HepG2 (cell line): ENCODE results near the gene METTL25. TPM values are rescaled to one million over a fixed set of nuclear protein-coding genes. Genes with fewer than 3 reads are reported as not detected.

Experiments used
- ATRX ChIP-seq: sonication (generic); formaldehyde crosslinking; IDR thresholded peaks from 2 replicates; pipeline ENCODE4 v1.4.0; 2020; ENCODE audit warnings: missing genetic modification reagents, borderline replicate concordance
- FOXK2 ChIP-seq: fragments of 450-650 bp; IDR thresholded peaks from 2 replicates; pipeline ENCODE4 v1.6.1; 2016
- JDP2 ChIP-seq: sonication (generic); formaldehyde crosslinking; IDR thresholded peaks from 2 replicates; pipeline ENCODE4 v1.8.1; 2022; ENCODE audit warnings: missing genetic modification reagents, borderline replicate concordance
- MEIS1 ChIP-seq: sonication (generic); formaldehyde crosslinking; IDR thresholded peaks from 2 replicates; pipeline ENCODE4 v1.9.0; 2021; ENCODE audit warnings: mild to moderate bottlenecking, missing genetic modification reagents, moderate library complexity, borderline replicate concordance
- NFIC ChIP-seq: IDR thresholded peaks from 2 replicates; pipeline ENCODE4 v1.6.1; 2012; ENCODE audit warnings: mild to moderate bottlenecking, low read length, inconsistent platforms
- NFKB2 ChIP-seq: sonication (generic); formaldehyde crosslinking; IDR thresholded peaks from 2 replicates; pipeline ENCODE4 v1.4.0; 2020; ENCODE audit warnings: missing genetic modification reagents, borderline replicate concordance
- PHF8 ChIP-seq: sonication (generic); formaldehyde crosslinking; IDR thresholded peaks from 2 replicates; pipeline ENCODE4 v1.5.0; 2020; ENCODE audit warnings: missing genetic modification reagents
- SP2 ChIP-seq: sonication (generic); formaldehyde crosslinking; IDR thresholded peaks from 2 replicates; pipeline ENCODE4 v1.5.1; 2020; ENCODE audit warnings: mild to moderate bottlenecking, missing genetic modification reagents
- ZBTB42 ChIP-seq: sonication (generic); formaldehyde crosslinking; IDR thresholded peaks from 2 replicates; pipeline ENCODE4 v1.5.0; 2020; ENCODE audit warnings: mild to moderate bottlenecking, missing genetic modification reagents
- ZFP90 ChIP-seq: sonication (generic); formaldehyde crosslinking; IDR thresholded peaks from 2 replicates; pipeline ENCODE4 v1.8.0; 2022; ENCODE audit warnings: missing genetic modification reagents, mild to moderate bottlenecking, inconsistent platforms, borderline replicate concordance
- ZNF234 ChIP-seq: sonication (generic); formaldehyde crosslinking; conservative IDR thresholded peaks from 2 replicates; pipeline ENCODE4 v1.5.1; 2020; ENCODE audit warnings: mild to moderate bottlenecking, missing genetic modification reagents
- ZNF335 ChIP-seq: sonication (generic); formaldehyde crosslinking; IDR thresholded peaks from 2 replicates; pipeline ENCODE4 v1.4.0; 2020; ENCODE audit warnings: missing genetic modification reagents
- ZNF431 ChIP-seq: sonication (generic); formaldehyde crosslinking; IDR thresholded peaks from 2 replicates; pipeline ENCODE4 v1.9.0; 2022; ENCODE audit warnings: missing genetic modification reagents, low read depth, mild to moderate bottlenecking, borderline replicate concordance
- polyA plus RNA-seq, 8 experiments: library from polyadenylated mRNA; depleted of rRNA in 3 of 8; stranded (reverse) in 7 of 8; unstranded in 1 of 8; fragments of >200 nt; fragmentation: Illumina TruSeq in 4 of 8; extraction: Trizol in 4 of 8; gene quantifications; 2 replicates each; pipeline versions ENCODE4 v1.2.1 to v1.2.3, GENCODE V29; 2011 to 2016; ENCODE audit warnings: low read depth in 4 of 8, missing spikeins in 1 of 8, mixed read lengths in 1 of 8; ENCODE audit not compliant: insufficient read depth in 1 of 8
- total RNA-seq, 5 experiments: library from RNA; depleted of rRNA; stranded (reverse); fragments of >200 nt; fragmentation: Illumina TruSeq; extraction: Trizol; gene quantifications; 2 replicates each; pipeline ENCODE4 v1.2.3, GENCODE V29; 2016; ENCODE audit warnings: low read depth in 1 of 5
- TF ChIP-seq, protein P1 (sequence below): conservative IDR thresholded peaks from 2 replicates; pipeline ENCODE4 v1.6.1; 2018; ENCODE audit warnings: missing genetic modification reagents
- TF ChIP-seq, protein P2 (sequence below): sonication (generic); formaldehyde crosslinking; IDR thresholded peaks from 2 replicates; pipeline ENCODE4 v1.4.0; 2020; ENCODE audit warnings: mild to moderate bottlenecking, missing genetic modification reagents
- TF ChIP-seq, protein P3 (sequence below): sonication (generic); formaldehyde crosslinking; IDR thresholded peaks from 2 replicates; pipeline ENCODE4 v1.4.0; 2020; ENCODE audit warnings: missing genetic modification reagents
- TF ChIP-seq, protein P4 (sequence below): sonication (generic); formaldehyde crosslinking; IDR thresholded peaks from 2 replicates; pipeline ENCODE4 v1.8.0; 2022; ENCODE audit warnings: missing genetic modification reagents, low read depth, mild to moderate bottlenecking, borderline replicate concordance

The METTL25 gene
- total and polyA plus RNA-seq, 2 of the 13 experiments (the other 11 are each of a cell fraction or from before 2014, with no cell fraction given), result 2.2 to 7.8 TPM

DNA sequence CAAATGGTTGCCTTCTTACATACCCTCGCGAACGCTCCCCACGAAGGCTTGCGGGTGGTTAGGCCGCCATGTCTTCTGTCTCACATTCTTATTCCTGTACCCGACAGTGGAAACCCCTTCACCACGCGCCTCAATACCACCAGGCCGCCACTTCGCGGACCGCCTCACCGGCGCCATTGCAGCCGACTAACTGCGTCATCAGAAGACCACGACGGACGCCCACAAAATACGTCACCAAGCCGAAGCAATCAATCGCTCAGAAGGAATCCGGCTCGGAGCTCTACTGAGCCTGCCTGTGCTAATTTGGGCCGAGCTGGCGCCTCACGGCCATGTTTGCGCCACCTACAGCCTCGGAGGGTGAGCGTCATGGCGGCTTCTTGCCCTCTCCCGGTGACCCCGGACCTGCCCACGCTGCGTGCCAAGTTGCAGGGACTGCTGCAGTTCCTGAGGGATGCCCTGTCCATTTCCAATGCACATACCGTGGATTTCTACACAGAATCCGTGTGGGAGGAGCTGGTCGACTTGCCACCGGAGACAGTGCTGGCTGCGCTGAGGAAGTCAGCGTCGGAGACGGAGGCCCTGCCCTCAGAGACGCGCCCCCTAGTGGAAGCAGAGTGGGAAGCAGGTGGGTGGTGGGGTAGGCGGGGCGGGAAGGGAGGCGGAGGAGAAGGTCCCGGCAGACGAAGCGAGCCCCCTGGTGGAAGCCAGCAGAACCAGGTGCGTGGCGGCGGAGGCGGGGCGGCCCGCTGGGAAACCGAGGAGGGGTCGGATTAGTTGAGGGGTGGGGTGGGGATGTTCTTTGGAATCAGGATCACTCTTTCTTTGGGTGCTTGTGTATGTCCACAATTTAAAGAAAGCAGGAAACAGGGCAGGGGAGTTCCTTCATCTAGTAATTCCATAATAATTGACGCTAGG lies at the start of gene METTL25, which contains the start of gene CCDC59 (continued):
- TF ChIP-seq, protein P1, sequence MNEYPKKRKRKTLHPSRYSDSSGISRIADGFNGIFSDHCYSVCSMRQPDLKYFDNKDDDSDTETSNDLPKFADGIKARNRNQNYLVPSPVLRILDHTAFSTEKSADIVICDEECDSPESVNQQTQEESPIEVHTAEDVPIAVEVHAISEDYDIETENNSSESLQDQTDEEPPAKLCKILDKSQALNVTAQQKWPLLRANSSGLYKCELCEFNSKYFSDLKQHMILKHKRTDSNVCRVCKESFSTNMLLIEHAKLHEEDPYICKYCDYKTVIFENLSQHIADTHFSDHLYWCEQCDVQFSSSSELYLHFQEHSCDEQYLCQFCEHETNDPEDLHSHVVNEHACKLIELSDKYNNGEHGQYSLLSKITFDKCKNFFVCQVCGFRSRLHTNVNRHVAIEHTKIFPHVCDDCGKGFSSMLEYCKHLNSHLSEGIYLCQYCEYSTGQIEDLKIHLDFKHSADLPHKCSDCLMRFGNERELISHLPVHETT, result peak; percentile 92
- TF ChIP-seq SP2 (CRISPR knock-in tag), result no peak; the same call in 1 of the 2 replicates
- 0 out of 2 replicates have a peak, but pooled peaks have one; percentile 21 for TF ChIP-seq NFIC
- TF ChIP-seq, protein P2, sequence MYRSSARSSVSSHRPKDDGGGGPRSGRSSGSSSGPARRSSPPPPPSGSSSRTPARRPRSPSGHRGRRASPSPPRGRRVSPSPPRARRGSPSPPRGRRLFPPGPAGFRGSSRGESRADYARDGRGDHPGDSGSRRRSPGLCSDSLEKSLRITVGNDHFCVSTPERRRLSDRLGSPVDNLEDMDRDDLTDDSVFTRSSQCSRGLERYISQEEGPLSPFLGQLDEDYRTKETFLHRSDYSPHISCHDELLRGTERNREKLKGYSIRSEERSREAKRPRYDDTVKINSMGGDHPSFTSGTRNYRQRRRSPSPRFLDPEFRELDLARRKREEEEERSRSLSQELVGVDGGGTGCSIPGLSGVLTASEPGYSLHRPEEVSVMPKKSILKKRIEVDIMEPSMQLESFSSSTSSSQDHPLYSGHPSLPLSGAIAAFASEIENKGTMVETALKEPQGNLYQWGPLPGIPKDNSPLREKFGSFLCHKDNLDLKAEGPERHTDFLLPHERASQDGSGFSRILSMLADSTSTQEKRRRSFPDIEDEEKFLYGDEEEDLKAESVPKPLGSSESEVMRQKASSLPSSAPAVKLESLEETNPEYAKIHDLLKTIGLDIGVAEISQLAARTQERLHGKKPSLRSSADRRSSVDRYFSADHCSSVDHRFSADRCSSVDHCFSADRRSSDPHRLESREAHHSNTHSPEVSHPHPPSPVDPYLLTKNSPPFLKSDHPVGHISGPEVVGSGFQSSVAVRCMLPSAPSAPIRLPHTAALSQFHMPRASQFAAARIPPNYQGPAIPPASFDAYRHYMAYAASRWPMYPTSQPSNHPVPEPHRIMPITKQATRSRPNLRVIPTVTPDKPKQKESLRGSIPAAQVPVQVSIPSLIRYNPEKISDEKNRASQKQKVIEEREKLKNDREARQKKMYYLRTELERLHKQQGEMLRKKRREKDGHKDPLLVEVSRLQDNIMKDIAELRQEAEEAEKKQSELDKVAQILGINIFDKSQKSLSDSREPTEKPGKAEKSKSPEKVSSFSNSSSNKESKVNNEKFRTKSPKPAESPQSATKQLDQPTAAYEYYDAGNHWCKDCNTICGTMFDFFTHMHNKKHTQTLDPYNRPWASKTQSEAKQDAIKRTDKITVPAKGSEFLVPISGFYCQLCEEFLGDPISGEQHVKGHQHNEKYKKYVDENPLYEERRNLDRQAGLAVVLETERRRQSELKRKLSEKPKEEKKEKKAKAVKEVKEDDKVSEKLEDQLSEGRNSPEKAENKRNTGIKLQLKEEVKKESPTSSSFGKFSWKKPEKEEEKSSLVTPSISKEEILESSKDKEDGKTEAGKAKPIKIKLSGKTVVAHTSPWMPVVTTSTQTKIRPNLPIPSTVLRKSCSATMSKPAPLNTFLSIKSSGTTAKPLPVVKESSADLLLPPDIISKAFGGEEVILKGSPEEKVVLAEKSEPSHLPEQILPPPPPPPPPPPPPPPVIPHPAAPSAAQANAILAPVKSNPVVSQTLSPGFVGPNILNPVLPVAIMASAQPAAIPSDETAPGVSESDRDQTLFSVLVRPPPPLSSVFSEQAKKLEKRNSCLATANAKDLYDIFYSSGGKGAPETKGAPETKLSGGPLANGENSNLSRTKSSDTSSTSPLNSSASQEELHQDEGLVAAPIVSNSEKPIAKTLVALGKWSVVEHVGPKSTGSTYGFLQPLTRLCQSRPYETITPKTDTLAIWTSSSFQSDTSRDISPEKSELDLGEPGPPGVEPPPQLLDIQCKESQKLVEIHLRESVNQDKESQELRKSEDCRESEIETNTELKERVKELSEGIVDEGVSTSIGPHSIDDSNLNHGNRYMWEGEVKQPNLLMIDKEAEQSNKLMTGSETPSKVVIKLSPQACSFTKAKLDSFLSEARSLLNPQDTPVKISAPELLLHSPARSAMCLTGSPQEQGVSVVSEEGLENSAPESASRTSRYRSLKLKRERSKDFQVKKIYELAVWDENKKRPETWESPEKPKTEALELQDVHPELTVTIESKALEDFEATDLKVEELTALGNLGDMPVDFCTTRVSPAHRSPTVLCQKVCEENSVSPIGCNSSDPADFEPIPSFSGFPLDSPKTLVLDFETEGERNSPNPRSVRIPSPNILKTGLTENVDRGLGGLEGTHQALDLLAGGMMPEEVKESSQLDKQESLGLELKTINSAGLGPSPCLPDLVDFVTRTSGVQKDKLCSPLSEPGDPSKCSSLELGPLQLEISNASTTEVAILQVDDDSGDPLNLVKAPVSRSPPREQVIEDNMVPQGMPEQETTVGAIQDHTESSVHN (CRISPR knock-in tag), result no peak
- TF ChIP-seq ZFP90 (CRISPR knock-in tag), result peak; percentile 91; the same call in 1 of the 2 replicates
- peak; percentile 95 for TF ChIP-seq PHF8 (CRISPR knock-in tag)
- peak; percentile 72; the same call in 1 of the 2 replicates for TF ChIP-seq NFKB2 (CRISPR knock-in tag)
- TF ChIP-seq JDP2 (CRISPR knock-in tag), result no peak
- TF ChIP-seq, protein P3, sequence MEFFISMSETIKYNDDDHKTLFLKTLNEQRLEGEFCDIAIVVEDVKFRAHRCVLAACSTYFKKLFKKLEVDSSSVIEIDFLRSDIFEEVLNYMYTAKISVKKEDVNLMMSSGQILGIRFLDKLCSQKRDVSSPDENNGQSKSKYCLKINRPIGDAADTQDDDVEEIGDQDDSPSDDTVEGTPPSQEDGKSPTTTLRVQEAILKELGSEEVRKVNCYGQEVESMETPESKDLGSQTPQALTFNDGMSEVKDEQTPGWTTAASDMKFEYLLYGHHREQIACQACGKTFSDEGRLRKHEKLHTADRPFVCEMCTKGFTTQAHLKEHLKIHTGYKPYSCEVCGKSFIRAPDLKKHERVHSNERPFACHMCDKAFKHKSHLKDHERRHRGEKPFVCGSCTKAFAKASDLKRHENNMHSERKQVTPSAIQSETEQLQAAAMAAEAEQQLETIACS (CRISPR knock-in tag), result peak; percentile 40; the same call in 1 of the 2 replicates
- TF ChIP-seq, protein P4, sequence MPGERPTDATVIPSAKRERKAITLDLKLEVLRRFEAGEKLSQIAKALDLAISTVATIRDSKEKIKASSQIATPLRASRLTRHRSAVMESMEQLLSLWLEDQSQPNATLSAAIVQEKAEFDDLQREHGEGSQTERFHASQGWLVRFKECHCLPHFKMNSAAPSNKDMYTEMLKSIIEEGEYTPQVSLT (CRISPR knock-in tag), result no peak
- TF ChIP-seq FOXK2, result peak; percentile 79
- no peak for TF ChIP-seq ZNF234 (CRISPR knock-in tag)
- TF ChIP-seq ZBTB42 (CRISPR knock-in tag), result 0 out of 2 replicates have a peak, but pooled peaks have one; percentile 29
- TF ChIP-seq MEIS1, result 0 out of 2 replicates have a peak, but pooled peaks have one; percentile 71
- TF ChIP-seq ZNF335 (CRISPR knock-in tag), result peak; percentile 90
- TF ChIP-seq ZNF431 (CRISPR knock-in tag), result peak; percentile 85
- no peak for TF ChIP-seq ATRX (CRISPR knock-in tag)
